Measurements from ENCODE around the gene CTPS1. TPM values are rescaled to one million over a fixed set of nuclear protein-coding genes. Genes with fewer than 3 reads are reported as not detected.

Gene CTPS1
- total RNA-seq, 1 donor from 2014 or later, result 61.6 TPM

- DNase-seq (ENCODE audit: low read depth), result no peak
- TF ChIP-seq CTCF (conservative IDR thresholded peaks at IDR 0.05; ENCODE audit: low read depth, low read length), result no peak
- H3K4me3 ChIP-seq (ENCODE audit: low read depth, low read length), result no peak overlapping the region
These were observed 41.2 kb downstream of the CTPS1 start for GRCh38 chr1:41020654-41021053.

GRCh38 chr1:41021526-41022308, 42.2 kb downstream of the CTPS1 start, which contains the start of gene SLFNL1:
TSS of gene SLFNL1 (minus strand) at chr1:41021725. CDS start at chr1:41020660, 1,065 bp downstream.
- H3K4me3 ChIP-seq (ENCODE audit: low read depth, low read length), result no peak within 1 kb of the TSS
- TF ChIP-seq CTCF (conservative IDR thresholded peaks at IDR 0.05; ENCODE audit: low read depth, low read length), result no peak
- DNase-seq (ENCODE audit: low read depth), result no peak

- no peak for DNase-seq (ENCODE audit: low read depth)
- TF ChIP-seq CTCF (conservative IDR thresholded peaks at IDR 0.05; ENCODE audit: low read depth, low read length), result no peak
- H3K4me3 ChIP-seq (ENCODE audit: low read depth, low read length), result no peak overlapping the region
These were observed 42.9 kb downstream of the CTPS1 start for GRCh38 chr1:41022424-41022823.

- TF ChIP-seq CTCF (conservative IDR thresholded peaks at IDR 0.05; ENCODE audit: low read depth, low read length), result peak; percentile 48
- no peak overlapping the region for H3K4me3 ChIP-seq (ENCODE audit: low read depth, low read length)
- DNase-seq (ENCODE audit: low read depth), result no peak
These were observed 43.9 kb downstream of the CTPS1 start for GRCh38 chr1:41023279-41023990.

- TF ChIP-seq CTCF (conservative IDR thresholded peaks at IDR 0.05; ENCODE audit: low read depth, low read length), result no peak
- no peak overlapping the region for H3K4me3 ChIP-seq (ENCODE audit: low read depth, low read length)
- DNase-seq (ENCODE audit: low read depth), result no peak
These were observed 45.5 kb downstream of the CTPS1 start for GRCh38 chr1:41024953-41025352.

- no peak for TF ChIP-seq CTCF (conservative IDR thresholded peaks at IDR 0.05; ENCODE audit: low read depth, low read length)
These were observed 46.7 kb downstream of the CTPS1 start for GRCh38 chr1:41025979-41026819.

More at GRCh38 chr1:41025979-41026819, 46.7 kb downstream of the CTPS1 start:
- H3K4me3 ChIP-seq (ENCODE audit: low read depth, low read length), result no peak overlapping the region
- no peak for DNase-seq (ENCODE audit: low read depth)
